ENCODE results near the gene WFDC12.

The WFDC12 gene

GRCh38 chr20:45088247-45088646 lies 36.0 kb downstream of the WFDC12 start:
- DNase-seq: no peak

- DNase-seq: no peak
Observed at GRCh38 chr20:45087814-45088213, 36.5 kb downstream of the WFDC12 start.

GRCh38 chr20:45087097-45087790 lies 37.0 kb downstream of the WFDC12 start:
- peak; percentile 51 for DNase-seq

GRCh38 chr20:45085867-45086266 lies 38.4 kb downstream of the WFDC12 start:
- DNase-seq: no peak

- DNase-seq: no peak
Observed at GRCh38 chr20:45085289-45085688, 39.0 kb downstream of the WFDC12 start.

- no peak for DNase-seq
Observed at GRCh38 chr20:45083127-45083526, 41.1 kb downstream of the WFDC12 start.

- no peak for DNase-seq
Observed at GRCh38 chr20:45082468-45082867, 41.8 kb downstream of the WFDC12 start.

- peak; percentile 58 for DNase-seq
Observed at GRCh38 chr20:45080867-45081624, 43.2 kb downstream of the WFDC12 start.

GRCh38 chr20:45077559-45077958 lies 46.7 kb downstream of the WFDC12 start:
- no peak for DNase-seq
